WERI-Rb-1 (cell line): ENCODE data around the gene KXD1.

ENCODE experiments used
- DNase-seq: peaks from one replicate; pipeline ENCODE4 v3.0.0-alpha.2; 2020
- H3K27ac ChIP-seq: fragments of 250-450 bp; sonication (Bioruptor Pico); 2 replicates; pipeline ENCODE4 v1.5.1; 2020; ENCODE audit warnings: mild to moderate bottlenecking, moderate library complexity
- H3K27me3 ChIP-seq: fragments of 250-450 bp; sonication (Bioruptor Pico); 2 replicates; pipeline ENCODE4 v1.5.1; 2021; ENCODE audit warnings: mild to moderate bottlenecking, low read depth, moderate library complexity; ENCODE audit not compliant: insufficient read depth, severe bottlenecking
- H3K36me3 ChIP-seq: fragments of 250-450 bp; sonication (Bioruptor Pico); 2 replicates; pipeline ENCODE4 v1.5.1; 2020; ENCODE audit warnings: mild to moderate bottlenecking, moderate library complexity
- H3K4me3 ChIP-seq: 2 replicates; pipeline ENCODE4 v1.5.1; 2011; ENCODE audit warnings: low read depth, mild to moderate bottlenecking, control low read depth, low read length
- H3K9me3 ChIP-seq: fragments of 250-450 bp; sonication (Bioruptor Pico); 2 replicates; pipeline ENCODE4 v1.5.1; 2021; ENCODE audit warnings: mild to moderate bottlenecking, moderate library complexity; ENCODE audit not compliant: severe bottlenecking
- CTCF ChIP-seq: IDR thresholded peaks from 2 replicates; pipeline ENCODE4 v1.5.1; 2011; ENCODE audit warnings: low read depth, mild to moderate bottlenecking, control low read depth, inconsistent platforms, low read length

The KXD1 gene

GRCh38 chr19:18587962-18588610, 30.4 kb downstream of the KXD1 start:
- no peak for TF ChIP-seq CTCF
- peaks cover 12% of the 10 kb centered on the region for H3K36me3 ChIP-seq
- H3K4me3 ChIP-seq, result peak overlapping the region; percentile 74
- H3K27ac ChIP-seq, result peak overlapping the region; percentile 88
- peak; percentile 8 for DNase-seq
- no peaks in the 10 kb centered on the region for H3K27me3 ChIP-seq
- no peaks in the 10 kb centered on the region for H3K9me3 ChIP-seq

DNA sequence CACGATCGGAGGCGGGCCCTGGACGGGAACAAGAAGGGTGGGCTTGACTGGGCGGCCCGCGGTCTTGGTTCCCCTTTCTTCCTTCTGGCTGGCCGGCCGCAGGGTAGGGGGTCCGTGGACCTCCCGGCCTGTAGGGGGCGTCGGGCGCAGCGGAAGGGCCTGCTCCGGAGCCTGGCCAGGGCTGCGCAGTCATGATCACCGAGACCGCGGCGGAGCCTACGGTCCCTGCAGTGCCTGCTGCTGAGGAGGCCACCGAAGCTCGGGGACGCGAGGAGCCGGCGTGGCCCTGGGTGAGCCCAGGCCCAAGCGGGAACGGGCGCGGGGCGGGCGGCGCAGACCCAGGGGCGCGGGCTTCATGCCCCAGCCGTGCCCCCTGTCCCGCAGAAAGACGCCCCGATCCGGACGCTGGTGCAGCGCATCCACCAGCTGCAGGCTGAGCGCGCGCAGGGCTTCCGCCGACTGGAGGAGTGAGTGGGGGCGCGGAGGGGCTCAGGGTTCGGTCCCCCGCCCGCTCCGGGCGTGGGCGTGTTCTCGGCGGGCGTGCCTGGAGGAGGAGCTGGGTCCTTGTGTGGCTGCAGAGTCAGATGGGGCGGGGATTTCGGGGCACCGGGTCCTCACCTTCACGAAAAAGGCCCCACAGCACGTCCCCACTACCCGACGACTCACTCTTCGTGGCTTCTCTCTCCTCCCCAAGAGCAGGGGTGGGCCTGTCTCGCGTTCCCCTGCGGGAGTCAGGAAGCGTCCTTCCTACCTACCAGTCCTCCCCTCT, 31.1 kb downstream of the KXD1 start, which contains the start of gene REX1BD:
Gene REX1BD (plus strand): TSS at position 188 of the 769 bp plus-strand sequence. CDS start 4 bp downstream, at position 192.
- Histone ChIP-seq H3K27me3 (no peaks in the 10 kb centered on the region), H3K9me3 (no peaks in the 10 kb centered on the region), H3K27ac (peak within 1 kb of the TSS; percentile 88), H3K4me3 (peak within 1 kb of the TSS; percentile 74), H3K36me3 (peaks cover 18% of the 10 kb centered on the region)
- TF ChIP-seq CTCF, result peak; percentile 86
- DNase-seq, result peak; percentile 90

DNA sequence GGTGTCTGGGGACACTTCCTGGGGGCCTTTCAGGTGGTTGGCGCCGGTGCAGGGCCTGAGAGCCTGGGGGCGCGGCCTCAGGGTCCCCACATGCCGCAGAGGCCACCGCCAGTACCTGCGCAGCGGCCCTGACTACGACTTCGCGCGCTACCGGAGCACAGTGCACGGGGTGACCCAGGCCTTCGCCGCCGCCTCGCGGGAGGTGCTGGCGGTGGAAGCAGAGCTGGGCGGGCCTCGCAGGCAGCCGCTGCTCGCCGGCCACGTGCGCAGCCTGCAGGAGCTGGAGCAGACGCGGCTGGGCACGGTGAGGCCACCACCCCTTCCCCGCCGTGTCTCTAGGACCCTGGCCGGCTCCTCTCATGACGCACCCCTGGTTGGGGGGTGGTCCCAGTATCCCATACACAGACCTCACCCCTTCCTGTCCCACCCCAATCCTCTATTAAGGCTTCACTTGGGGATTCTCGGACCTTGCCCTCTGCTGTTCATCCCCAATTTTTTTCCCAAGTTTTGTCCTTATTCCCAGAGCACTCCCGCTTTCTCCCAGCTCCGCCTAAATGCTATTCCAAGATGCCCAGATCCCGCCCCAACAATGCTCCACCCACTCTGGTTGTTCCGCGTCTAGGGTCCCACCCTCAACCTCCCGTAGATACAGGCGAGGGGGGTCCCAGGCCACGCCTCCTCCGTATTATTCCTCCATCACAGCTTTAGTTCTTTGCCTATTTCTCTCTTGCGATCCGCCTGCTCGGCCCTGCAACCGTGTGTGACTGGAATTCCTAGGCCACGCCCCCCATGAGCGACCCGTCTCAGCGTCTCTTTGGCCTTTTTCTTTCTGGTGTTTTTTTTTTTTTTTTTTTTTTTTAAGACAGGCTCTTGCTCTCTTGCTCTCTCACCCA, 32.0 kb downstream of the KXD1 start:
- Histone ChIP-seq H3K27ac (peak overlapping the region; percentile 88), H3K27me3 (no peaks in the 10 kb centered on the region), H3K4me3 (peak overlapping the region; percentile 74), H3K9me3 (no peaks in the 10 kb centered on the region), H3K36me3 (peaks cover 18% of the 10 kb centered on the region)
- TF ChIP-seq CTCF, result no peak
- DNase-seq, result peak; percentile 88

GRCh38 chr19:18590273-18591272, 32.9 kb downstream of the KXD1 start:
- no peaks in the 10 kb centered on the region for H3K27me3 ChIP-seq
- DNase-seq, result peak; percentile 98
- TF ChIP-seq CTCF, result peak; percentile 80
- H3K9me3 ChIP-seq, result no peaks in the 10 kb centered on the region
- H3K36me3 ChIP-seq, result peaks cover 18% of the 10 kb centered on the region
- peak overlapping the region; percentile 74 for H3K4me3 ChIP-seq
- peak overlapping the region; percentile 88 for H3K27ac ChIP-seq
